GM23248 (cell line): Measurements from ENCODE around the gene RPS6KA5. TPM values are rescaled to one million over a fixed set of nuclear protein-coding genes. Genes with fewer than 3 reads are reported as not detected.

Experiments
- DNase-seq: peaks from one replicate; pipeline ENCODE4 v3.0.0-alpha.2; 2015
- H2AFZ ChIP-seq: fragments of 200-600 bp; sonication (generic); 2 replicates; pipeline ENCODE4 v1.6.1; 2016; ENCODE audit warnings: antibody characterized with exemption
- H3F3A ChIP-seq: fragments of 200-600 bp; sonication (generic); 2 replicates; pipeline ENCODE4 v1.6.1; 2016; ENCODE audit warnings: mild to moderate bottlenecking, antibody characterized with exemption, mixed run types; ENCODE audit not compliant: insufficient read depth
- H3K27ac ChIP-seq: fragments of 200-600 bp; sonication (generic); 2 replicates; pipeline ENCODE4 v1.5.1; 2016; ENCODE audit warnings: mild to moderate bottlenecking
- H3K27me3 ChIP-seq: fragments of 200-600 bp; sonication (generic); replicated peaks from 2 replicates; pipeline ENCODE4 v1.6.1; 2016; ENCODE audit warnings: mild to moderate bottlenecking; ENCODE audit not compliant: insufficient read depth
- H3K36me3 ChIP-seq: fragments of 200-600 bp; sonication (generic); 2 replicates; pipeline ENCODE4 v1.6.1; 2016; ENCODE audit warnings: low read depth, mild to moderate bottlenecking
- H3K4me1 ChIP-seq: fragments of 200-600 bp; sonication (generic); 2 replicates; pipeline ENCODE4 v1.6.1; 2016; ENCODE audit warnings: mild to moderate bottlenecking; ENCODE audit not compliant: insufficient read depth
- H3K4me2 ChIP-seq: fragments of 200-600 bp; sonication (generic); one replicate; pipeline ENCODE4 v1.6.1; 2016; ENCODE audit warnings: mild to moderate bottlenecking; ENCODE audit not compliant: unreplicated experiment
- H3K4me3 ChIP-seq: fragments of 200-600 bp; sonication (generic); 2 replicates; pipeline ENCODE4 v1.5.1; 2016; ENCODE audit warnings: mild to moderate bottlenecking
- H3K79me2 ChIP-seq: fragments of 200-600 bp; sonication (generic); 2 replicates; pipeline ENCODE4 v1.6.1; 2016; ENCODE audit warnings: mild to moderate bottlenecking; ENCODE audit not compliant: insufficient read depth
- H3K9ac ChIP-seq: fragments of 200-600 bp; sonication (generic); 2 replicates; pipeline ENCODE4 v1.6.1; 2016; ENCODE audit warnings: mild to moderate bottlenecking
- H3K9me2 ChIP-seq: fragments of 200-600 bp; sonication (generic); 2 replicates; pipeline ENCODE4 v1.6.1; 2016; ENCODE audit warnings: mixed run types, mild to moderate bottlenecking, moderate library complexity; ENCODE audit not compliant: insufficient read depth
- H3K9me3 ChIP-seq: fragments of 200-600 bp; sonication (generic); one replicate; pipeline ENCODE4 v1.6.1; 2017; ENCODE audit warnings: low read depth
- H4K20me1 ChIP-seq: fragments of 200-600 bp; sonication (generic); 2 replicates; pipeline ENCODE4 v1.6.0; 2016; ENCODE audit not compliant: insufficient read depth
- EZH2 ChIP-seq: fragments of 200-600 bp; sonication (generic); IDR thresholded peaks from 2 replicates; pipeline ENCODE4 v1.6.1; 2018; ENCODE audit warnings: antibody characterized with exemption, mild to moderate bottlenecking; ENCODE audit not compliant: insufficient read depth, poor library complexity, severe bottlenecking
- EZH2phosphoT487 ChIP-seq: fragments of 200-600 bp; sonication (generic); IDR thresholded peaks from 2 replicates; pipeline ENCODE4 v1.6.1; 2018; ENCODE audit warnings: antibody characterized with exemption, moderate library complexity, mild to moderate bottlenecking, low read depth; ENCODE audit not compliant: insufficient read depth
- WGBS, 2 experiments: methylation state at CpG; one replicate each; pipeline ENCODE4 v1.1.6; 2015 to 2017; ENCODE audit warnings: low lambda C conversion rate in 2 of 2, low coverage in 1 of 2; ENCODE audit errors: missing lambda C conversion rate in 2 of 2; 5-methylcytosine and 5-hydroxymethylcytosine counted together
- in situ Hi-C: fragments of 300-500 bp; cut with MboI; formaldehyde crosslinking; loops from 2 replicates; pipeline ENCODE4 v1.15.0; 2020
- polyA plus RNA-seq: library from polyadenylated mRNA; unstranded; fragments of >200 nt; fragmentation: Nextera tagmentation; extraction: Ambion mirVana; gene quantifications from 2 replicates; pipeline ENCODE4 v1.2.1, GENCODE V29; 2016
- total RNA-seq: library from RNA; depleted of rRNA; stranded (reverse); fragments of >200 nt; shearing (Covaris generic); gene quantifications from 2 replicates; pipeline ENCODE4 v1.2.3, GENCODE V29; 2014

The RPS6KA5 gene
- total and polyA plus RNA-seq, 2 experiments from 2014 or later, result 0.54 to 1.2 TPM

GRCh38 chr14:91070572-91070971 lies 10.1 kb upstream of the RPS6KA5 start:
- no peak overlapping the region for H3K9ac ChIP-seq
- H3K9me3 ChIP-seq, result no peaks in the 10 kb centered on the region
- in situ Hi-C loops, result no loop called here
- no peak overlapping the region for H3K27ac ChIP-seq
- no peaks in the 10 kb centered on the region for H3K27me3 ChIP-seq
- TF ChIP-seq EZH2phosphoT487 (no peak), EZH2 (no peak)
- DNase-seq, result no peak
- no peaks in the 10 kb centered on the region for H4K20me1 ChIP-seq
- no peaks in the 10 kb centered on the region for H3K36me3 ChIP-seq
- H3K4me3 ChIP-seq, result no peak overlapping the region
- H3K79me2 ChIP-seq, result no peaks in the 10 kb centered on the region
- no peak overlapping the region for H2AFZ ChIP-seq
- no peaks in the 10 kb centered on the region for H3K4me1 ChIP-seq
- H3F3A ChIP-seq, result no peaks in the 10 kb centered on the region
- no peak overlapping the region for H3K4me2 ChIP-seq
- H3K9me2 ChIP-seq, result no peaks in the 10 kb centered on the region

GRCh38 chr14:91068642-91069041 lies 8.2 kb upstream of the RPS6KA5 start:
- DNase-seq, result no peak
- no peak overlapping the region for H3K27ac ChIP-seq
- no peaks in the 10 kb centered on the region for H3F3A ChIP-seq
- H2AFZ ChIP-seq, result no peak overlapping the region
- in situ Hi-C loops, result no loop called here
- no peak overlapping the region for H3K4me2 ChIP-seq
- H3K36me3 ChIP-seq, result no peaks in the 10 kb centered on the region
- no peaks in the 10 kb centered on the region for H3K9me2 ChIP-seq
- H3K4me1 ChIP-seq, result no peaks in the 10 kb centered on the region
- TF ChIP-seq EZH2 (no peak), EZH2phosphoT487 (no peak)
- no peaks in the 10 kb centered on the region for H4K20me1 ChIP-seq
- H3K79me2 ChIP-seq, result no peaks in the 10 kb centered on the region
- H3K9me3 ChIP-seq, result no peaks in the 10 kb centered on the region
- 27 to 47% methylated on average over 2 of the region's 2 CpGs for WGBS, 2 experiments
- H3K9ac ChIP-seq, result no peak overlapping the region
- H3K27me3 ChIP-seq, result no peaks in the 10 kb centered on the region
- H3K4me3 ChIP-seq, result no peak overlapping the region

GRCh38 chr14:91067186-91067585 lies 6.7 kb upstream of the RPS6KA5 start:
- H3K9me3 ChIP-seq, result no peaks in the 10 kb centered on the region
- no peak overlapping the region for H3K27ac ChIP-seq
- no peak overlapping the region for H3K4me2 ChIP-seq
- in situ Hi-C loops, result no loop called here
- no peak overlapping the region for H3K9ac ChIP-seq
- H3F3A ChIP-seq, result no peaks in the 10 kb centered on the region
- TF ChIP-seq EZH2phosphoT487 (no peak), EZH2 (no peak)
- no peaks in the 10 kb centered on the region for H3K27me3 ChIP-seq
- H3K36me3 ChIP-seq, result no peaks in the 10 kb centered on the region
- DNase-seq, result no peak
- H2AFZ ChIP-seq, result no peak overlapping the region
- H3K9me2 ChIP-seq, result no peaks in the 10 kb centered on the region
- 89 to 100% methylated on average over 1 of the region's 1 CpG for WGBS, 2 experiments
- H3K79me2 ChIP-seq, result no peaks in the 10 kb centered on the region
- no peaks in the 10 kb centered on the region for H3K4me1 ChIP-seq
- H4K20me1 ChIP-seq, result no peaks in the 10 kb centered on the region
- H3K4me3 ChIP-seq, result no peak overlapping the region

GRCh38 chr14:91065266-91065665 lies 4.8 kb upstream of the RPS6KA5 start:
- TF ChIP-seq EZH2phosphoT487 (no peak), EZH2 (no peak)

GRCh38 chr14:91063119-91063518 lies 2.7 kb upstream of the RPS6KA5 start:
- no peaks in the 10 kb centered on the region for H3K4me1 ChIP-seq
- no peak overlapping the region for H2AFZ ChIP-seq
- H4K20me1 ChIP-seq, result no peaks in the 10 kb centered on the region
- in situ Hi-C loops, result no loop called here
- TF ChIP-seq EZH2phosphoT487, result no peak
- TF ChIP-seq EZH2, result no peak
- no peak overlapping the region for H3K4me3 ChIP-seq
- H3K9me2 ChIP-seq, result no peaks in the 10 kb centered on the region
- no peak overlapping the region for H3K27ac ChIP-seq
- H3K27me3 ChIP-seq, result no peaks in the 10 kb centered on the region
- no peaks in the 10 kb centered on the region for H3K79me2 ChIP-seq
- H3K9me3 ChIP-seq, result no peaks in the 10 kb centered on the region
- no peak overlapping the region for H3K9ac ChIP-seq
- peak; percentile 2 for DNase-seq
- H3K36me3 ChIP-seq, result no peaks in the 10 kb centered on the region
- no peaks in the 10 kb centered on the region for H3F3A ChIP-seq
- H3K4me2 ChIP-seq, result no peak overlapping the region

More at GRCh38 chr14:91065266-91065665, 4.8 kb upstream of the RPS6KA5 start:
- Histone ChIP-seq H3K27me3 (no peaks in the 10 kb centered on the region), H3K4me2 (no peak overlapping the region), H2AFZ (no peak overlapping the region), H3K9ac (no peak overlapping the region), H3K79me2 (no peaks in the 10 kb centered on the region), H3K9me3 (no peaks in the 10 kb centered on the region), H3K4me3 (no peak overlapping the region), H3F3A (no peaks in the 10 kb centered on the region), H3K4me1 (no peaks in the 10 kb centered on the region), H3K27ac (no peak overlapping the region), H4K20me1 (no peaks in the 10 kb centered on the region), H3K36me3 (no peaks in the 10 kb centered on the region), H3K9me2 (no peaks in the 10 kb centered on the region)
- DNase-seq, result no peak
- in situ Hi-C loops, result no loop called here
- WGBS, 2 experiments, result 24 to 25% methylated on average over 3 of the region's 3 CpGs
